Skeletal muscle satellite cell (primary cell): Measurements from ENCODE around the gene CSNK1E.

Experiments
- H3K27me3 ChIP-seq: 2 replicates; pipeline ENCODE4 v1.7.0; 2013; ENCODE audit warnings: low read length; ENCODE audit not compliant: control insufficient read depth, insufficient read depth
- H3K36me3 ChIP-seq: 2 replicates; pipeline ENCODE4 v1.7.0; 2013; ENCODE audit warnings: mild to moderate bottlenecking, control low read depth, low read length; ENCODE audit not compliant: insufficient read depth
- H3K4me1 ChIP-seq: 2 replicates; pipeline ENCODE4 v1.7.0; 2013; ENCODE audit warnings: low read length; ENCODE audit not compliant: control insufficient read depth, insufficient read depth
- H3K4me2 ChIP-seq: 2 replicates; pipeline ENCODE4 v1.7.0; 2013; ENCODE audit warnings: mild to moderate bottlenecking, low read length
- H3K4me3 ChIP-seq: 2 replicates; pipeline ENCODE4 v1.7.0; 2013; ENCODE audit warnings: low read length
- H3K9ac ChIP-seq: 2 replicates; pipeline ENCODE4 v1.7.0; 2013; ENCODE audit warnings: mild to moderate bottlenecking, low read depth, low read length, moderate library complexity
- H3K9me3 ChIP-seq: replicated peaks from 2 replicates; pipeline ENCODE4 v1.7.0; 2013; ENCODE audit warnings: mild to moderate bottlenecking, control low read depth, low read length

The CSNK1E gene

DNA sequence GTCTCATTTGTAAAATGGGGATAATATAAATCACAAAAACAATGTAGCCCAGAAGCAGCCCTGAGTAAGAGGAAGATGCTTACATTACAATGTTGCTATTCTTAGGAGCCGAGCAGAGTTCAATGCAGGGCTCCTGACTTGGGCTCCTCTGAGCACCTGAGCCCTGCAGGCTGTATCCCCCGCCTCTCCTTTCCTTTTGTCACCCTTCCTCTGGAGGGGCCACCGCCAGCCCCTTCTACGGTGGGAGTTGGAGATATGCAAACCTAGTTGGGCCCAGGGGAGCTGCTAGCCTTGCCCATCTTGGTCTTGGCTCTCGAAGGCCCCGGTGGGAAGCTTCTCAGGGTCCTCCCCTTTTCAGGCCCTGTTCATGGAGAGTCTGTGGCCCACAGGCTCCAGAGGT lies 8.4 kb upstream of the CSNK1E start:
- no peak overlapping the region for H3K9ac ChIP-seq

DNA sequence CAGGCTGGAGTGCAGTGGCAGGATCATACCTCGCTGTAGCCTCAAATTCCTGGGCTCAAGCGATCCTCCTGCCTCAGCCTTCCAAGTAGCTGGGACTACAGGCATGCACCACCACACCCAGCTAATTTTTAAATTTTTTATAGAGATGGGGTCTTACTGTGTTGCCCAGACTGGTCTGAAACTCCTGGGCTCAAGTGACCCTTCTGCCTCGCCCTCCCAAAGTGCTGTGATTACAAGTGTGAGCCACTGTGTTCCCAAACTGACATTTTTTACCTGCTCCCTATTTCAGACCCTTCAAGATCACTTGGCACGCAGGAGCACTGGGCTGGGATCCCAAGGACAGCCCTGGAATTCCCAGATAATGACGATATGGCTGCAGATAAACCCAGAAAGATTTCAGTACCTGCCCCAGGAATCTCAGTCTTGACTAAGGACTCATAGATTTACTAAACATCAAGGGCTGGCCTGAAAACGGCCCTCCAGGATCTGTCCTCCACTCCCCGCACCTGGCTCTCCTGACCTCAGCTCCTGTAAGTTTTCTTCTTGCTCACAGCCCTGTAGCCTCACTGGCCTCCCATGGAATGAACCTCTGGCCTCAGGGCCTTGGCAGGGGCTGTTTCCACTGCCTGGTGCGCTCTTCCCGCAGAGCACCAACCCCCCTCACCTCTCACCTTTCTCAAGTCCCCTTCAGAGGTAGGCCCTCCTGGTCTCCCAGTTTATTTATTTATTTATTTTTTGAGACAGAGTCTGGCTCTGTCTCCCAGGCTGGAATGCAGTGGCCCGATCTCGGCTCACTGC lies 3.6 kb upstream of the CSNK1E start:
- Histone ChIP-seq H3K9ac (no peak overlapping the region), H3K27me3 (no peaks in the 10 kb centered on the region), H3K4me3 (no peak overlapping the region), H3K9me3 (no peaks in the 10 kb centered on the region), H3K4me2 (no peak overlapping the region), H3K4me1 (peaks cover 17% of the 10 kb centered on the region), H3K36me3 (no peaks in the 10 kb centered on the region)

More for the DNA sequence above, 8.4 kb upstream of the CSNK1E start:
- no peak overlapping the region for H3K4me3 ChIP-seq
- no peak overlapping the region for H3K4me2 ChIP-seq
- H3K4me1 ChIP-seq = peaks cover 12% of the 10 kb centered on the region
- no peaks in the 10 kb centered on the region for H3K9me3 ChIP-seq
- H3K36me3 ChIP-seq = no peaks in the 10 kb centered on the region
- no peaks in the 10 kb centered on the region for H3K27me3 ChIP-seq

DNA sequence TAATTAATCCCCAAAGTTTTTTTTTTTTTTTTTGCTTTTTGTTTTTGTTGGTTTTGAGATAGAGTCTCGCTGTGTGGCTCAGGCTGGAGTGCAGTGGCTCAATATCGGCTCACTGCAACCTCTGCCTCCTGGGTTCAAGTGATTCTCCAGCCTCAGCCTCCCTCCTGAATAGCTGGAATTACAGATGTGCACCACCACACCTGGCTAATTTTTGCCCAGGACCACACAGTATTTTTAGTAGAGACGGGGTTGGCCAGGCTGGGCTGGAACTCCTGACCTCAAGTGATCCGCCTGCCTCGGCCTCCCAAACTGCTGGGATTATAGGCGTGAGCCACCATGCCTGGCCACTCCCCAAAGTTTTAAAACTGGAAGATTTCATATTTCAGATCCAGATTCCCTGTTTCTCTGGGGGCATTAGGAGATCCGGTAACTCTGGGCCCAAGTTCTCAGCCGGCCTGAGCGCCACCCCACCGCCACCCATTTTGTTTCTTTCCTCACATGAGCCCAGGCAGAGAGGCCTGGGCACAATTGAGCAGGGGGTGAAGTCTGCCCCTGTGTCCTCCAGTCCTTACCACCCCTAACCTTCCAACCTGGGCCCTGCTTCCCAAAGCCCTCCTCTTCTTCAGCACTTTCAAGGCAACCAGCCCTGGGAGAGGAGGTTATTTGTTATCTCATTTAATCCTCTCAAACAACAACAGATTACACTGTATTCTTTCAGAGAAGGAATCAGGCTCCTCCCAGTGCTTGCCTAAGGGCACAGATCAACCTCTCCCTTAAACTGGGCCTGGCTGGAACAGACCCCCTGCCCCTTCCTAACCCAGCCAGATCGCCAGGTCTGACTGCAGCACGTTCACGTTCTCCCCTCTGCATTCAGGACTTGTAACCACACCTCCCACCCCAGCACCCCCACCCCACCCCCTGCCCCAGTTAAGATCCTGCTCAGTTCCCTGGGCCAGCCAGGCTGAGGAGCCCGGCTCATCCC lies 1.9 kb upstream of the CSNK1E start:
- H3K9ac ChIP-seq = peak overlapping the region; percentile 85
- no peaks in the 10 kb centered on the region for H3K27me3 ChIP-seq
- no peak overlapping the region for H3K4me3 ChIP-seq
- peaks cover 30% of the 10 kb centered on the region for H3K4me1 ChIP-seq
- no peaks in the 10 kb centered on the region for H3K36me3 ChIP-seq
- no peaks in the 10 kb centered on the region for H3K9me3 ChIP-seq
- H3K4me2 ChIP-seq = peak overlapping the region; percentile 94

DNA sequence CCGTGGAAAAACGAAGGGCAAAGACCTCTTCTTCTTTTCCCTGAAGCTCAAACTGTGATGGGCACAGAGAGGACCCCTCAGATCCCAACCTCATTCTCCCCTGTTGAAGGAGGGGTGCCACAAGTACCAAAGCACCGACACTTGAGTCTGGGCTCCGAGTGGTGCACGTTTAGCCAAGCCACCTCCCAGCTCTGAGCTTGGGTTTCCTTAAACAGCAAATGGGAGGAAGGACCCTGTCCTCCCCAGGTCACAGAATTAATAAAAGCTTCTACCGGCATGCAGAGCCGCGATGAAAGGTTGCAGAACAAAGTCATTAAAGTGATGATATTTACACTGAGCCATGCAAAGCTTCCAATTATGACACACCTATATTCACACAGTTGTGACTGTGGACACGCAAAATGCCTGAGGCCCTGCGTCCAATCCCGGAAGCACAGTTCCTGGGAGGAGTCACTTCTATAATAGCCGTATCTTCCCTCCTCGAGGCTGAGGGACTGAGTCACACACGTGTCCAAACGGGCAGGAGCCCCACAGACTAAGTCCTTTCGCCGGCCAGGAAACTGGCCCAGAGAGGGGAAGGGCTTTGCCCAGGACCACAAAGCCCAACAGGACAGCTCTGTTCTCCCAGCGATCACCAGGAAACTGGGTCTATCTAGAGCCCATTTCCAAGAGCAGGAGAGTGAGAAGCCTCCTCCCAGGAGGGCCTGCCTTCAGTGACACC lies 922 bp upstream of the CSNK1E start:
- Histone ChIP-seq H3K9ac (peak overlapping the region; percentile 85), H3K36me3 (peaks cover 5% of the 10 kb centered on the region), H3K4me2 (peak overlapping the region; percentile 94), H3K4me3 (peak overlapping the region; percentile 71), H3K9me3 (no peaks in the 10 kb centered on the region), H3K27me3 (no peaks in the 10 kb centered on the region), H3K4me1 (peaks cover 39% of the 10 kb centered on the region)

DNA sequence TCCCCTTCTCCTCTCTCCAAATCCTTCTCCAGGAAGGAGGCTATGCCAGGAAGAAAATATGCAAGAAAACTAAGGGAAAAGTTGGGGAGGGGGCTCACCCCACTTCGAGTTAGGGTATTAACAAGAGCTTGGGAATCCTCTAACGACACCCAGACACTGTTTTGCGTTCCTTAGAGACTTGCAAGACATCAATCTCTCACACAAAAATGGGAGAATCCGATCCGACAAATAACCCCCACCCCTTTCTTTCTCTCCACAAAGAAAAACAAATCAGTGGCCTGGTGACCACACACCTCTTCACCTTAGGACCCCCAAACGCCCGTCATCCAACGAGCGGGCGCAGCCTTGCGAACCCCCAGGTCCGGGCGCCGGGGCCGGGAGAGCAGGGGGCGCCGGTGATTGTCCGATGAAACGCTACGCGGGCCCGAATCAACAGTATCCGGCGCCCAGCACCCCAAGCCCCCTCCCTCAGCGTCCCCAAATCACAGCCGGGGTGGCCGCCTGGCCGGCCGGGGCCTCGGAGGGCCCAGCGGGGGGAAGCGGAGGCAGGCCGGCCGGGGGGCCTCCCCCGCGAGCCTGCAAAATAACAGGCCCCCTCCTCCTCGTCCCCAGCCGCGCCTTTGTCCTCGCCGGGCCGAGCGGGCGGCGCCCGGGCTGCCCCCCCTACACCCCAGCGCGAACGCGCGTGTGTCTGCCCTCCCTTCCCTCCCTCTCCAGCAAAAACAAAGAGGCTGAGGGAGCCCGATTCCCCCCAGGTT lies 690 bp downstream of the CSNK1E start:
- Histone ChIP-seq H3K4me3 (peak overlapping the region; percentile 75), H3K36me3 (peaks cover 19% of the 10 kb centered on the region), H3K27me3 (no peaks in the 10 kb centered on the region), H3K9me3 (no peaks in the 10 kb centered on the region), H3K4me1 (peaks cover 55% of the 10 kb centered on the region), H3K9ac (peak overlapping the region; percentile 98), H3K4me2 (peak overlapping the region; percentile 96)

DNA sequence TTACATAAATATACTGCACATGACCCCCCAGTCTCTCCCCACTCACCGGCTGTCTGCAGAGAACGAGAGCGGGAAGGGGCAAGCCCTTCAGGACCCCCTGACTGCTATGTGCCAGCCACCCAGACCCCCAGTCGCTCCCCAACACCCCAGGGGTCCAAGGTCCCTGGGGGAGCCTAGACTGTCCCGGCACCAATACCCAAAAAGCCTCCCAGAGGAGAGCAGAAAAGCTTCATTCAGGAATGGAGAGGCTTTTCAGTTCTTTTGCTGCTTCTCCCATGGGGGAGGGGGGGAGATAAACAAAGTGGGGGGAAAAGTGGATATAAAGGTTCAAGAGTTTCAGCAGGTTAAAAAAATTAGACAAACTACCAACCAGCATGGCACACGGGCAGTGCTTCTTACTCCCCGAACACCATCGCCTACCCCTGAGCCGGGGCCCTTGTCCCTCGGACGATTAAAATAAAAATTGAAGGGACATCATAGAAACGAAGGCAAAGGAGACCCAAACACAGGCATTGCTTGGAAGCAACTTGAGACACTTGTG lies 1.3 kb downstream of the CSNK1E start:
- H3K9ac ChIP-seq = peak overlapping the region; percentile 98
- peak overlapping the region; percentile 96 for H3K4me2 ChIP-seq
- H3K4me1 ChIP-seq = peaks cover 62% of the 10 kb centered on the region
- no peaks in the 10 kb centered on the region for H3K9me3 ChIP-seq
- H3K27me3 ChIP-seq = no peaks in the 10 kb centered on the region
- peak overlapping the region; percentile 75 for H3K4me3 ChIP-seq
- H3K36me3 ChIP-seq = peaks cover 25% of the 10 kb centered on the region

DNA sequence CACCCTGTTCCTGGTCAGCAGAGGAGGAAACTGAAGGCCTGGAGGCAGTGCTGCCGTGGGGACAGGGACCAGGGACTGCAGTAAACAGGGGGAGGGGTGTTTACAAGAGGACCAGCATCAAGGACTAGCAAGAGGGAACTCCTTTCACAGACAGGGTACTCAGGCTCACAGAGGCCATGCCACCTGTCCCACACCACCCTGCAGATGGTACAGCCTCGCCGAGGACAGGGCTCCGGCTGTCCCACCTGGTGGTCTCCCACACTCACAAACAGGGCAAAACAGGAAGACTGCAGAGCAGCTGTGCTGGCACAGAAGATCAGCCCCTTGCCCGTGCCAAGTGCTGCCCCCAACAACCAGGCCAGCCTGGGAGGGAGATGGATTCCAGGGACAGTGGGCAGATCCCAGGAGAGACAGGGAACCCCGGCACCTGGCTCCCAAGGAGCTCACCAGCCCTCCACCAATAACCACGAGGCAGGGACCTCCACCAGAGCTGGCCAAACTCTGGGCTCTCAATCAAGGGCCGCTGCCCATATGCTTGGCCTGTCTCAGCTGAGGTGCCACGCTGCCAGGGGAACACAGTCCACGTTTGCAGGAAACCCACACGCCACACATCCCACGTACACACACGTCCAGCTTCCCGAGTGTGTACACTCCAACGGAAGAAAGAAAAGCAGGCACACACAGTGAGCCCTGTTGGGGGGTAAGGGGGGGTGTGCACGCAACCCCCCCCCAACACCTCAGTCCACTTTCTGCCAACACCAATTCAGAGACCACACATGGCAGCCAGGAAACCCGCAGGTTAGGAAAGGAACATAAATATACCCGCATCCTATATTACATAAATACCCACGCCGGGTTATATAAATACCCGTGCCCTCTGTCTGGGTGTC lies 2.1 kb downstream of the CSNK1E start:
- Histone ChIP-seq H3K36me3 (peaks cover 32% of the 10 kb centered on the region), H3K9ac (peak overlapping the region; percentile 98), H3K27me3 (no peaks in the 10 kb centered on the region), H3K9me3 (no peaks in the 10 kb centered on the region), H3K4me1 (peaks cover 69% of the 10 kb centered on the region), H3K4me3 (peak overlapping the region; percentile 75), H3K4me2 (peak overlapping the region; percentile 96)

DNA sequence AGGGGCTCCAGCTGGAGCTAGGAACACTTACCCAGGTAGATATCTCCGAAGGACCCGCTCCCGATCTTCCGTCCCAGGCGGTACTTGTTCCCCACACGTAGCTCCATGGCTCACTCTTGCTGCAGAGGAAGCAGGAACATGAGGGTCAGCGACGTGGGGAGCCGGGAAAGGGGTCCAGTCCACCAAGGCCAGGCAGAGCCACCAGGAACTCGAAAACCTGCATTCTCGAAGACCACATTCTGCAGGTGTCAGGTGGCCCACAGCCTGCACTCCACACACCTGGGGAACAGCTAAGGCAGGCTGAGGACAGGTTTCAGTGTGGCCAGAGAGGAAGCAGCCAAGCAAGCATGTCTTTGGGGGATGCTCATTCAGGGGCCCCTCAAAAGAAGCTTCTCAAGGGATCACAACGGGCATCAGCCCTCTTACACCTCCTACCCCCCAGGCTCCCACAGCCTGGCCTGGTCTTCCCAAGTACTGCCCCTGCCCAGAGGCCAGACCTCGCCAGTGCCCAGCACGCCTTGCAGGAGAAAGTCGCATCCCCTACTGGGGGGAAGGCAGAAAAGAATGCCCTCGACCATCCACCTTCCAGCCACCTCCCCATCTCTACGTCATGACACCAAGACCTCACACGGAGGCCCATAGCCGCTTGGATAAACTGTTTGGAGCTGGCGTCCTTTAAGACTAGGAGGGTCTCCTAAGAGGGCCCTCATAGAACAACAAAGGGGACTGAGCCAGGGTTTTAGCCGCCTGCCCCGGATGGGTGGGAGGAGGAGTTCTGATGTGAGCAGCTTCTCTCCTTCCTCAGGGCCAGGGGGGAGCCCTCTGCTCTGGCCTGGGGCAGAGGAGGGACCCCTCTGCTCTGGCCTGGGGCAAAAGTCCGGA lies 2.9 kb downstream of the CSNK1E start:
- peak overlapping the region; percentile 98 for H3K9ac ChIP-seq

DNA sequence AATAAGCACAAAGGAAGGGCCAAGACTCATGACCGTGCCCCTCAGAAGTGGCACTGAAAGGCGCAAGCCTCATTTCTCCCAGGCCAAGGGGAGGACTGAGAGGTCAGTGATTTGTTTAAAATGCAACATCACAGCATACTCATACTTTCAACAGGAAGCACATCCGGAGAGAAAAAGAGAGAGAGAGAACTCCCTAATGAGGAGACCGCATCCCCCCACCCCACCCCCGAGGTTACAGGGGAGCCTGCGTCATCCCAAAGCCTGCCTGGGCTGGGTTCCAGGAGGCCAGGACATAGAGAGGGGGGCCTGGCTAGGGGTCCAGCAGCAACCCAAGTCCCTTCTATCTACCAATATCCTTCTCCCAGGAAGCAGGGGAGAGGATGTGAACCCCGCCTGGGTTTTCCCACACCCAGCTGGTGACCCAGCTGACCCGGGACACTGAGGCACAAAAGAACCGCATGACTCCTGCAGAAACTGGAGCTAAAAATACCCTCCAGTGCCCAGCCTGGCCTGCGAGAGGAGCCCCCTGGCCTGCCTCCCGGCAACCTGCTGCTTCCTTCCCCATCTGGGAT lies 3.8 kb downstream of the CSNK1E start:
- peak overlapping the region; percentile 98 for H3K9ac ChIP-seq
- peak overlapping the region; percentile 96 for H3K4me2 ChIP-seq
- peak overlapping the region; percentile 75 for H3K4me3 ChIP-seq
- peaks cover 80% of the 10 kb centered on the region for H3K4me1 ChIP-seq
- no peaks in the 10 kb centered on the region for H3K27me3 ChIP-seq
- peaks cover 46% of the 10 kb centered on the region for H3K36me3 ChIP-seq
- H3K9me3 ChIP-seq = no peaks in the 10 kb centered on the region

More for the DNA sequence above, 2.9 kb downstream of the CSNK1E start:
- Histone ChIP-seq H3K4me1 (peaks cover 77% of the 10 kb centered on the region), H3K36me3 (peaks cover 38% of the 10 kb centered on the region), H3K9me3 (no peaks in the 10 kb centered on the region), H3K4me2 (peak overlapping the region; percentile 96), H3K27me3 (no peaks in the 10 kb centered on the region), H3K4me3 (peak overlapping the region; percentile 75)
